Colon (tissue), 2 donors: ENCODE data around the gene CACNA1B.

Source experiments
- FAIRE-seq: peaks from 2 replicates; lab custom pipeline; 2012; peaks lifted over from hg19 to GRCh38; lab: Jason Lieb, UNC
- donor health status: control.
- donor health status: control.

Gene CACNA1B

DNA sequence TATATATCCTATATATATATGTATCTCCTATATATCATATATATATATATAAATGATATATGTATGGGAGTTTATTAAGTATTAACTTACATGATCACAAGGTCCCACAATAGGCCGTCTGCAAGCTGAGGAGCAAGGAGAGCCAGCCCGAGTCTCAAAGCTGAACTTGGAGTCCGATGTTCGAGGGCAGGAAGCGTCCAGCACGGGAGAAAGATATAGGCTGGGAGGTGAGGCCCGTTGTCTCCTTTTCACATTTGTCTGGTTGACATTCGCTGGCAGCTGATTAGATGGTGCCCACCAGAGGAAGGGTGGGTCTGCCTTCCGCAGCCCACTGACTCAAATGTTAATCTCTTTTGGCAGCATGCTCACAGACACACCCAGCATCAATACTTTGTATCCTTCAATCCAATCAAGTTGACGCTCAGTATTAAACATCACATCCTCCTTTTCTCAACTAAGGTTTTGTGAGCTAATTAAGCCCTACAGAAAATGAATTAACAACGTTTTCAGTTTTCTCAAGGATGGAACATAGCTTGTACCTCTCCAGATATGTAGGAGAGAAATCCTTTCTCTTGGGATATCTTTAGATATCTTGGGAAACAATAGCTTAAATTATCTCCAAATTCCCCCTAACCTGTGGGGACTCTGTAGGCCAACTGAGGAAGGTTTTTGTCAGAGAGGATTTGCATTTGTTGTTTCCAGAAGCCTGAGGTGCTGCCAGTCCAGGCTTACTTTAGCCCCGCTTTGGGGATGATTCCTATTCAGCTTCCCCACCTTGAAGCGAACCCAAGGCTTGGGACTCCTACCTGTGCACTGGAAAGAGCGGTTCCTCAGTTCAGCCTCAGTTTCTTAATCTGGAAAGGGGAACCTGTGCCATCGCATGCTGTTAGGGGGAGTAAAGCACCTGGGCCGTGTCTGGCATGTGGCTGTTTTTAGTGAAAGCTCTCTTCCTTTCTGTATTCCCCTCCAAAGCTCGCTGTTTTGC, 163.2 kb downstream of the CACNA1B start:
- FAIRE-seq = no peak

DNA sequence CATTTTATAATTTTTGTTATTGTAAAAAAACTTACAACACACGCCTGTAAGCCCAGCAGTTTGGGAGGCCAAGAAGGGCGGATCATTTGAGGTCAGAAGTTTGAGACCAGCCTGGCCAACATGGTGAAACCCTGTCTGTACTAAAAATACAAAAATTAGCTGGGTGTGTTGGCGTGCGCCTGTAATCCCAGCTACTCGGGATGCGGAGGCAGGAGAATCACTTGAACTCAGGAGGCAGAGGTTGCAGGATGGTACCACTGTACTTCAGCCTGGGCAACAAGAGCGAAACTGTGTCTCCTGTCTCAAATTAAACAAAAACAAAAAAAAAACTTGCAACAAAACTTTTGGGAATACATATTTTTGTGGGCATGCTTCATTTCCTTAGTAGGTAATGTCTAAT, 164.6 kb downstream of the CACNA1B start:
- no peak for FAIRE-seq

DNA sequence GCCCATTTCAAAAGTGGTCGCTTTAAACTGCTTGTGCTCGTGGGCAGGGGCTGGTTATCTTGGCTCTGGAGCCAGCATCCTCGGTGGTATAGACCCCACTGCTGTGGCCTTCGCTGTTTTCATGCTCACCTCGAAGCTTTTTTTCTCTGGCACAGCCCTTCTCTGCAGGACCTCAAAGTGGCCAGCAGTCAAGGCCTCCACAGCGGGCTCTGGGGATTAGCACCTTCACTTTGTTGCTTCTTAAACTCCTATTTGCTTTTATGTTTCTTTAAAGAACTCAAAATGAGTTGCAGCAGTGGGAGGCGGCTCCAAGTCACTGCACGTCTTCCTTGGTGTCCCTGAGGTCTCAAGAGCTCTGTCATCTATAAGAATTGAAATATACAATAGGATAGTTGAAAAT, 165.1 kb downstream of the CACNA1B start:
- no peak for FAIRE-seq

DNA sequence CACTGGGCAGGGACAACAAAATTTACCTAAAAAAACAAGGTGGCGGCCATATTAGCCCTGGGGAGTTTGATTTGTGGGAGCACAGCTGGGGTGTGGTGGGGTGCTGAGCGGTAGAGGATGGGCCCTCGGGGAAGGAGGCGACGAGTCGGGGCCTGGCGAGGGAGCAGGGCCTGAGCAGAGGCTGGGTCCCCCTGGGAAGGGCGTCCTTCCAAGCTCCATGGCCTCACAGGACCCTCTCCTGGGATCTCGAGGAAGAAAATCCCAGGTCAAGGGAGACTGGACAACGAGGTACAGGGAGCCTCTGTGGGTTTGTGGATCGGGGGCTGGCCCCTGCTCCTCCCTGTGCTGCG, 165.5 kb downstream of the CACNA1B start:
- no peak for FAIRE-seq

DNA sequence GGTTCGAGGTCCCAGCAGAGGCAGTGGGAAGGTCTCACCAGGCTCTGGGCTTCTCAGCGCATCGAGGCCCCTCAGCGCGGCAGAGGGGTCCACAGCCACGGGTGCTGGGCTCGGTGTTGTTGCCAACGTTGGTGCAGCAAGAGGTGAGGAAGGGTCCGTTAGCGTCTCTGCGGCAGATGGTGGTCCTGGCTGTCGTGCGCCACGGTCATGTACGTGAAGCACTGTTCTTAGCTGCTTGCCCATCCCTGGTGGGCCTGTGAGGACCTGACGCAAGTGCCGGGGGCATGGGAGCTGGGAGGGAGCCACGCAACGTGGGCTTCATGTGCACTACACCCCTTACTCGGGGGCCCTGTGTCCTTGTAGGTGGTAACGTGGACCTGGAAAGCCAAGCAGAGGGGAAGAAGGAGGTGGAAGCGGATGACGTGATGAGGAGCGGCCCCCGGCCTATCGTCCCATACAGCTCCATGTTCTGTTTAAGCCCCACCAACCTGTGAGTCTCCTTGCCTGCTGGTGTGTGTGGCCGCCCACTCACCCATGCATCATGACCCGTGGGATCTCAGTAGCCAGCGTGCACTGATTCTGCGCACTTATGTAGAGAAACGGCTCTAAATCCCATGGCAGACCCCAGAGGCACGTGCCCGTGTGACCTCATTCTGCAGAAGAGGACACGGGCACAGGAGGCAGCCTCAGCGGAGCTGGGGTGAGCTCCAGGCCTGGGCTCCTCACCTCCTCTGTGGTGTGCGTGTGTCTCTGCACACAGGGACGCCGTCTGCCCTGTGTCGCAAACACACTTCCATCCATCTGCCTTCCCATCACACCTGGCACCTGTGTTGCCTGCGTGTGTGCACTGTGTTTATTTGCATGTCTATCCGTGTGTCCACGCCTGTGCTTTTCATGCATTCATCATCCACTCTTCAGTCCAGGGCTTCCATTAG, 166.1 kb downstream of the CACNA1B start:
- FAIRE-seq = no peak

DNA sequence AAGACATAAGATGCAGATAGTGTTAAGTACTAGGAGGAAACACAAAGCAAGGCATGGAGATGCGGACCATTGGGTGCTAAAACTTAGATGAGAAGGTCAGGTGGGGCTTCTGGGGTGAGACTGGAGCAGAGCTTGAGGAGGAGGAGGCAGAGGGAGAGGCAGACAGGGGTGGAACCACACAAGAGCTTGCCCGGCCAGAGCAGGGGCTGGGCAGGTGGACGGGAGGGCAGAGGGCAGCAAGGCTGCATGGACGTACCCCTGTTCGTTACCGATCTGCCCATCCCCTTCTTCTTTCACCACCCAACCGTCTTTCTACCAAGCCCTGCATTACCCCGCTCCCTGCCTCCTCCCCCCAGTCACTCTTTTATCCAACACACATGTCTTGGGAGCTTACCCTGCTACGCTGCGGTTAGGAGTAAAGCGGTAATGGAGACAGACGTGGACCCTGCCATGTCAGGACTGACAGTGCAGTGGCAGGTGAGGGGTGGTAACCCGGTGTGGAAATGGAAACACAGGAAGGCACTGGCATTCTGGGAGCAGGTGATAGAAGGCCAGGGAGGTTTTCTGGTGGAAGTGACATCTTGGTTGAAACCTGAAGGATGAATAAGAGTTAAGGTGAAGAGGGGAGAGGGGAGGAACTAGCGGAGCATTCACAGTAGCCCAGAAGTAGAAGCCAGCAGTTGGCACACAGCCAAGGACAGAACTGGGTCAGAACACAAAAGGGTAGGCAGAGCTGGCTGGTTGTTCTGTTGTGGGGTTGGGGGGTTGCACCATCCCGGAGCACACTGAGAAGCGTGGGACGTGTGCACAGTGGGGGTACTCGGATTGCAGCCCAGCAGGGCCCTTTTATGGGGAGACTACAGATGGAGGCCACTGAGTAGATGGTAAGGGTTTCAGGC, 167.2 kb downstream of the CACNA1B start:
- no peak for FAIRE-seq

DNA sequence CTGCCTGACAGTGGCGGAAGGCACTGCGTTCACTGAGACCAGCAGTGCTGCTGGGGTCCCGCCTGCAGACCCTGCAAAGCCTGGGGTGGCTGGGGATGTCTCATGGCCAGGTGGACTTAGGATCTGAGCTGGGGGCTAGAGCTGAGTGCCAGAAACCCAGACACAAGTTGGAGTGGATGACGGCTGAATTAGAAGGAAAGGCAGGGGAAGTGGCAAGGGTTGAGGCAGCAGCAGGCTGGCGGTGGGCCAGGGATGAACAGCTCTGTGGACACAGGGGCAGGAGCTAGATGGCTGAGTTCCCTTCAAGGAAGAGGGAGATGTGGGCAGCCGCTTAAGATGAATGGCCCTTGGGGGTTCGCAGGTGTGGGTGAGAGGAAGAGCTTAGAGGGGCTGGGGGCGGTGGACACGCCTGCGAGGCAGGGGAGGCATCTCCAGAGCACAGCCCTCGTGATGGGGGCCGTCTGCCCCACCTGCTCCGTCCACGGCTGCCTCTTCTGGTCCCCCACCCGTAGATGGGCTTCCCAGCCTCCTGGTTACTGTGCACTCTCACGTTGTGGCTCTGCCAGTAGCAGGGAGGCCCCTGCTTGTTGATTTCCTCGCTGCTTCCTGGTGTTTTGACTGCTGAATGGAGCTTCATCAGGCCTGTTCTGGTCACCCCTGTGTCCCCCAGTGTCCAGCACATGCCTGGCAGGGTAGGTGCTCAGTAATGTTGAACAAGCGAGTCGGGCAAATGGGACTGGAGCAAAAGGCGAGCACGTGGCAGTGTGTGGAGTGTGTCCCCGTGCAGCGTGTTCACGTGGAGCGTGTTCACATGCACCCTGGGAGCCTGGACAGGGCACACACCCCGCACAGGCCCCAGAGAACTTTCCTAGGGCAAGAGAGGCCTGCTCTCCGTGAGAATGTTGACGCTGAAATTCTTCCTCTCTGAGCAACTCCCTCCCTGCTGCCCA, 168.2 kb downstream of the CACNA1B start:
- no peak for FAIRE-seq

DNA sequence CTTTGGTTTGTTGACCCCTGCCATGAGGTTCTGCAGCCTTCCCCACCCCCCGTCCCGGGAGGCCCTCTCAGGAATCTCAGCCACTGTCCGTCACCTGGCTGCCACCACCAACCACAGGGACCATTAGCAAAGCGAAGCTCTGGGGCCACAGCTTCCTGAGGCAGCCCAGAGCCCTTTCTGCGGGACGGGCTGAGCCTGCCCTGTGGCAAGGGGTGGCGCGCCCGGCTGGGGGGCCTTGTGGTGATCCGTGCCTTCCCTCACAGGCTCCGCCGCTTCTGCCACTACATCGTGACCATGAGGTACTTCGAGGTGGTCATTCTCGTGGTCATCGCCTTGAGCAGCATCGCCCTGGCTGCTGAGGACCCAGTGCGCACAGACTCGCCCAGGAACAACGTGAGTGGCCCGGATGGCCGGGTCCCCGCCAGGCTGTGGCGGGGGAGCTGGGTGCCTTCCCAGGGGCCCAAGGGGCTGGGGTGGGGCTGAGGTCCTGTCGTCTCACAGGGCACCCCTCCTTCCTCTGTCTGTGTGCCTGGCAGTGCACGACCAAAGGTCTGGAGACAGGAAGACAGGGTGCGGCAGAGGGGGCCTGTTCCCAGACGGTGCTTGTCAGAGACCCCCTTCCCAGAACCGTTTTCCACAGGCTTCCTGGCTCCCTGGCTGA, 169.2 kb downstream of the CACNA1B start:
- FAIRE-seq = no peak

DNA sequence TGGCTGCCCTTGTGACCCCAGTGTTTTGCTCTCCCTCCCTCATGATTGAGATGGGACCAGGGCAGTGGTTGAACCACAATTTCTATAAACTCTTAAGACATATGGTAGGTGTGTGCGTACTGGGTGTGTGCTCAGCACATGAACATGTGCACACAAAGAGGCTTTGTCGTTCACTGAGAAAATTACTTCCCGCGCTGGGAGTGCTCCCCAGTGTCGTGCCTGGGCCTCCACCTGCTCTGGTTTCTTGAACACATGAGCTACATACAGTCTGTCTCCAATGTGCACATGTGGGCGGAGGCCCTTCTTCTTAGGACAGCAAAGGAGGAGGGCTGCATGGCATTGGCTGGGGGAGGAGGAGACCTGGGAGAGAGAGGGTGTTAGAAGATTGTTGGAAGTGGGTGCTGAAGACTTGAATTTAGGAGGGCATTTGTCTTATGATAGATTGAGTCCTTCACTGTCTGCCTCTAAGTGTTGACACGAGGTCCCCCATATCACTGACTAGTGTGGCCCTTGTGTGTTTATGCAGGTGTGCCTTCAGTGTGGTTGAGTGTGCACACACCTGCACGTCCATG, 170.0 kb downstream of the CACNA1B start:
- no peak for FAIRE-seq

DNA sequence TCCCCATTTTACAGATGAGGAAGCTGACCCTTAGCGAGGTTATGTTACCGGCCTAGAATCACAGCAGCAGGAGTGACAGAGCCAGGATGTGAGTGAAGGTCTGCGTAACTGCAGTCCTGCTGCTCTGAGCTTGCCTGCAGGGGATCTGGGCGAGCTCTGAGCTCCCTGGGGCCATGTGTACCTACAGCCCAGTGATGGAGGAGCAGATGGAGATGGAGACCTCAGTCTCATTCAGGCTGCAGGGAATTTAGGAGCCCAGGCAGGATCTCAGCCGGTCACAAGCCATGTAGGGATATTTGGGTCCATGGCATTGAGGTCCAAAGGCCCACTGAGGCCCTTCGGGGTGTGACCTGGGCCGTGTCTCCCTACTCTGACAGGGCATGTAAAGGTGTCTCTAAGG, 170.6 kb downstream of the CACNA1B start:
- FAIRE-seq = no peak

DNA sequence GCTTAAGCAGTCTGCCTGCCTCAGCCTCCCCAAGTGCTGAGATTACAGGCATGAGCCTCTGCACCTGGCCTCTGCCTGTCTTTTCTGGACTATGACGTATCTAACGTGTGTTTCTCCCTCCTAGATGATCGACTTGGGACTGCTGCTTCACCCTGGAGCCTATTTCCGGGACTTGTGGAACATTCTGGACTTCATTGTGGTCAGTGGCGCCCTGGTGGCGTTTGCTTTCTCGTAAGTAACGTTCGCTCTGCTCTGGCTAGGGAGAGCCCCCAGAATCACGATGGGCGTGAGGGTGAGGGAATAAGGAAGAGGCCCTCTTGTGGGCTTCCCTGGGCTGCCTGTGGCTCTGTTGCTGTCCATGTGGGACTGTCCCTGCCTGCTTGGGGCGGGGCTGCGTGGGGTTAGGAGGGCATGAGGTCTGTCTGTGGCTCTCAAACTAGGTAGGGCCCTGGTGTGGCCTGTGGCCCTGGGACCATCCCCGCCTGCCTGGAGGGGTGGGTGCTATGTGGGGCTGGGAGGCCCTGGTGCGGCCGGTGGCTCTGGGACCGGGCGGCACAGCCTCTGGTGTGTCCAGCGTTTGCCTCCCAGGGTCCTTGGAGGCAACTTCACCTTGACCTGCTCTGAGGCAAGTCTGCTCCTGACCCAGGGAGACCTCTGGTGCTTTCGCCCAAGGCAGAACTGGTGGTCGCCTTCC, 171.7 kb downstream of the CACNA1B start:
- FAIRE-seq = no peak

DNA sequence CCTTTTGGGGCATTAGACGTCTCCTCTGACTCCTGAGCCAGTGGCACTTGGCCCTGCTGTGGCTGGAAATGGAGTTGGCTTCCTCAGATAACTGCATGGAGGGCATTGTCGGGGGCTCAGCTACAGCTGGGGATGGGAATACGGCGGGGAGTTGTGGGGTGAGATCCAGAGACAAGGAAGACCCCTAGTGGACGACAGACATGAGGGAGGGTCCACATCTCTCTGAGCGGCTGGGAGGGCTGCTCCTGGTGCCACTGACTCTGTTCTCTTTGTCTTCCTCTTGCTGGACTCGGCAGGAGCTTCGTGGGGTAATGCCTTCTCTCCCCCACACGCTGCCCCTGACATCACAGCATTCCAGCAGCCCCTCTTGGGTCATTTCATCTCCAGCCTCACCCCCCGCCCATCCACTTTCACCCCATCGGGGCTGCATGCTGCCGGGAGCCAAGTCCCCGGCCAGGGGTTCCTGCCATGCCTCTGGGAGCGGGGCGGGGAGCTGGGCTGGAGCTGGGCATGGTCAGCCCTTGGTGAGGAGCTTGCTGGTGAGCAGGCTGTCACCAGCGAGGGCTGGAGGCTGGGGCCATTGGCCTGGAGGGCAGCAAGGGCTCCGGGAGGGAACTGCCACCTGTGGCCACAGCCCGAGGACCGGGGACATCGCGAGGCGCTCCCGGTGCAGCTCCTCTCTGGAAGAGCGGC, 172.3 kb downstream of the CACNA1B start:
- no peak for FAIRE-seq

DNA sequence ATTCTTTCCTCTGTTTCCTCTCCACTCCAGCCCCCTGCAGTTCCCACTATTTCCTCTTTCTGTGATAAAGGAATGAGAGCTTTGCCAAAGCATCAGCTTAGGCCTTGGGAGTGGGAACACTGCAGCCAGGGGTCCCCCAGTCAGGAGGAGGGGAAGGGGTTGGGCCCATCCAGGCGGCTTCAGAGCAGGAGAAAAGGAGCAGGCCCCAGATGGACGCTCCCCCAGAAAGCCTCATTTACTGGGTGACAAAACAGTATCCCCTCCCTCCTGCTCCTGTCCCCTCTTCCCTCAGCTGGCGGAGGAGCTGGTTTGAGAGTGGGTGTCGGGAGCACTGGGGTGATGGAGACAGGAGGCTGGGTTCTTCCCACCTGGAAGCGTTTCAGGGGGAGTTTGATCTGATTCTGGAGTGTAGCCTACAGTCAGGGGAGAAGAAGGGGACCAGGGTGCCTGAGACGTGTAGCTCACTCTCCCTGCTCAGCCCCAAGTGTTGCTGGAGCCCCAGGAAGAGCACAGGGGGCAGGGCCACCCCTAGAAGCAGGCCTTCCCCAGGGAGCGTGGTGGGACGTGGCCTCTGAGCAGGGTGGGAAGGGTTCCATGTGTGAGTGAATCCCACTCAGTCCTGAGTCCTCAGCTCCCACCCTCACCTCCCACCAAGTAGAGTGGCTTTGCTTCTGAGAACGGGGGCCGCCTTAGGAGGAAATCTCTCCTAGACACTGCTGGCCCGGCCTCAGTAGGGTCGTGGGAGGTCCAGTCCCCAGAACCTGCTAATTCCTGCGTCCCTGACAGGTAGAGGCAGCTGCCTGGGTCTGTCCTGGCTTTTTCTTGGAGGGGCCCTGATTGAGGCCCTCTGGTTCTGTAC, 173.1 kb downstream of the CACNA1B start:
- FAIRE-seq = no peak

DNA sequence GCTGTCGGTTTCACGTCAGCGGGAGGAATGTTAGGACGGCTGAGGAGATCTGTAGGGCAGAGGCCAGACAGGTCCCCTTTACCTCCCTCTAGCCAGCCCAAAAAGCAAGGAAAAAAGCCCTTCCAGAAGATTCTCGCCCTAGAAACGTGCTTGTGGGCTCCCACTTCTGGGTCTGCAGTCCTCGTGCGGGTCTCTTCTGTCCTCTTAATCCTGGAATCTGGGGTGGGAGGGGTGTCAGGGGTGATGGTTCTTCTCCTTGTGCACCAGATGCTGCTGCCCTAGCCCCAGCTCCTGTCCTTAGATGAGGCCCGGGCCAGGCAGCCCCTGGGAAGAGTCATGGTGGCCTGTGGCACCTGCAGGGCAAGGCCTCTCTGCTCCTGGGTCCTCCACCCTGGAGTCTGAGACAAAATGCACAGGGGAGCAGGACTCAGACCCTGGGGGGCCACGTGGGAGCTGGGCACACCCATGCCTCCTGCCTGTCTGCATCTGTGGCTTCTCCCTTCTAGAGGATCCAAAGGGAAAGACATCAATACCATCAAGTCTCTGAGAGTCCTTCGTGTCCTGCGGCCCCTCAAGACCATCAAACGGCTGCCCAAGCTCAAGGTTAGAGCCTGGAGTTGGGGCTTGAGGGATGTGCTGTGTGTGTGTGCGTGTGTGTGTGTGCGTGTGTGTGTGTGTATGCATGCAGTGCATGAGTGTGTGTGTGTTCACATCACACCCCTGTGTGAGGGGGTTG, 174.2 kb downstream of the CACNA1B start:
- FAIRE-seq = no peak

DNA sequence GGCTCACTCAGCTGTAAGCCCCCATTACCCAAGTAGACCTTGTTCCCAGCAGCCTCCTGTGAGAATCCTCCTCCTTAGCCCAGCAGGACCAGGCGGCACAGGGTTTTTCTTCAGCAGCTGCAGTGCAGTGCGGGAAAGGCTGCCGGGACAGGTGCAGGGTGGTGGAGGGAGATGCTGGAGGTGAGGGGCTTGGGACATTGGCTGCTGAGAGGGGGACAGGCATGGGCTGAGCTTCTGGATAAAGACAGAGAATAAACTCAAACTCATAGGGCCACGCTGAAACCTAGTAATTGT, 174.7 kb downstream of the CACNA1B start:
- FAIRE-seq = no peak

DNA sequence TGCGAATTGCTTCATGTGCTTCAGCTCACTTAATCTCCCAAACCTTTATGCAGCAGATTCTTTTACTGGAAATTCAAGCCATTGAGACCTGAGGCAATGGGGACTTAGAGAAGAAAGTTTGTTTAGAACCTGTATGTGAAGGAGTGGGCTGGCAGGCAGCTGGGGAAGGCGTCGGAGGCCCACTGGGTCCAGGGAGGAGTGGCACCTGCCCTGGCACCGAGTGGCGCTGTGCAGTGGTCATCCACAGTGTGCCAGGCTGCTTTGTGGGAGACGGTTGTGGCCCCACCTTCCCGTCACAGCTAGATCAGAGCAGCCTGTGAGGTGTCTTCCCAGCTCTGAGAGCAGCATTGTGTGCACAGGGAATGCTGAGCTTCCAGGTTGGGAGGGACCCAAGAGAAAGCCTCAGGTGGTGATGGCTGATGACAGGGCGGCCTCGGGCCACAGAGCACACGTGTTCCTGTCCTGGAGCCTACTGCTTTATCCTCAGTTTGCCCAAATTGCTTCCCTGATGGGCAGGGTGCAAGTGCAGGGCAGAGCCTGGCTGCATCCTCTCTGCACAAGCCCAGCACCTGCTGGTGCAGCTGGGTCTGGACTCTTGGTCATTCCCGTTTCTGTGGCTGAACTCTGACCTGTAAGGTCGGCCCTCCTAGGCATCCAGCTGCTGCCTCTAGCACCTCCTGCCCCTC, 175.2 kb downstream of the CACNA1B start:
- FAIRE-seq = no peak
